ENCODE measurements around the gene MCM7. TPM values are rescaled to one million over a fixed set of nuclear protein-coding genes. Genes with fewer than 3 reads are reported as not detected.

The MCM7 gene
- total and polyA plus RNA-seq, 10 of the 15 experiments (the other 5 are each of a cell fraction or from before 2014, with no cell fraction given), result 183 to 383 (median 244) TPM

GRCh38 chr7:100130608-100131453, 29.6 kb upstream of the MCM7 start (continued):
- TF ChIP-seq STAT3 (IDR thresholded peaks at IDR 0.05; ENCODE audit: low read depth, low read length) (no peak), SREBF1 (IDR thresholded peaks at IDR 0.05; ENCODE audit: low read length) (no peak), SUZ12 (IDR thresholded peaks at IDR 0.05; ENCODE audit: unreplicated experiment) (no peak), TCF3 (IDR thresholded peaks at IDR 0.05; ENCODE audit: borderline replicate concordance, insufficient read depth, low read depth, low read length) (0 out of 2 replicates have a peak, but pooled peaks have one; percentile 42), FOXK2 (IDR thresholded peaks at IDR 0.05) (no peak), ZNF592 (IDR thresholded peaks at IDR 0.05) (no peak), HDAC2 (IDR thresholded peaks at IDR 0.05) (no peak), BRCA1 (IDR thresholded peaks at IDR 0.05; ENCODE audit: low read depth, low read length) (no peak), IRF5 (IDR thresholded peaks at IDR 0.05; ENCODE audit: borderline replicate concordance) (no peak), NBN (IDR thresholded peaks at IDR 0.05) (peak; percentile 75; the same call in 1 of the 2 replicates), CBX5 (IDR thresholded peaks at IDR 0.05; ENCODE audit: low read depth) (no peak), HCFC1 (IDR thresholded peaks at IDR 0.05; ENCODE audit: low read length) (no peak), NRF1 (conservative IDR thresholded peaks at IDR 0.05; ENCODE audit: low read depth, low read length) (no peak), SMC3 (IDR thresholded peaks at IDR 0.05; ENCODE audit: borderline replicate concordance, low read length) (peak; percentile 46; the same call in 1 of the 2 replicates)
- TF ChIP-seq, protein P1, sequence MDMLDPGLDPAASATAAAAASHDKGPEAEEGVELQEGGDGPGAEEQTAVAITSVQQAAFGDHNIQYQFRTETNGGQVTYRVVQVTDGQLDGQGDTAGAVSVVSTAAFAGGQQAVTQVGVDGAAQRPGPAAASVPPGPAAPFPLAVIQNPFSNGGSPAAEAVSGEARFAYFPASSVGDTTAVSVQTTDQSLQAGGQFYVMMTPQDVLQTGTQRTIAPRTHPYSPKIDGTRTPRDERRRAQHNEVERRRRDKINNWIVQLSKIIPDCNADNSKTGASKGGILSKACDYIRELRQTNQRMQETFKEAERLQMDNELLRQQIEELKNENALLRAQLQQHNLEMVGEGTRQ (IDR thresholded peaks at IDR 0.05; ENCODE audit: borderline replicate concordance, low read depth, low read length), result no peak
- TF ChIP-seq, protein P2, sequence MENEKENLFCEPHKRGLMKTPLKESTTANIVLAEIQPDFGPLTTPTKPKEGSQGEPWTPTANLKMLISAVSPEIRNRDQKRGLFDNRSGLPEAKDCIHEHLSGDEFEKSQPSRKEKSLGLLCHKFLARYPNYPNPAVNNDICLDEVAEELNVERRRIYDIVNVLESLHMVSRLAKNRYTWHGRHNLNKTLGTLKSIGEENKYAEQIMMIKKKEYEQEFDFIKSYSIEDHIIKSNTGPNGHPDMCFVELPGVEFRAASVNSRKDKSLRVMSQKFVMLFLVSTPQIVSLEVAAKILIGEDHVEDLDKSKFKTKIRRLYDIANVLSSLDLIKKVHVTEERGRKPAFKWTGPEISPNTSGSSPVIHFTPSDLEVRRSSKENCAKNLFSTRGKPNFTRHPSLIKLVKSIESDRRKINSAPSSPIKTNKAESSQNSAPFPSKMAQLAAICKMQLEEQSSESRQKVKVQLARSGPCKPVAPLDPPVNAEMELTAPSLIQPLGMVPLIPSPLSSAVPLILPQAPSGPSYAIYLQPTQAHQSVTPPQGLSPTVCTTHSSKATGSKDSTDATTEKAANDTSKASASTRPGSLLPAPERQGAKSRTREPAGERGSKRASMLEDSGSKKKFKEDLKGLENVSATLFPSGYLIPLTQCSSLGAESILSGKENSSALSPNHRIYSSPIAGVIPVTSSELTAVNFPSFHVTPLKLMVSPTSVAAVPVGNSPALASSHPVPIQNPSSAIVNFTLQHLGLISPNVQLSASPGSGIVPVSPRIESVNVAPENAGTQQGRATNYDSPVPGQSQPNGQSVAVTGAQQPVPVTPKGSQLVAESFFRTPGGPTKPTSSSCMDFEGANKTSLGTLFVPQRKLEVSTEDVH (IDR thresholded peaks at IDR 0.05; ENCODE audit: low read depth, partially characterized antibody), result no peak
